Measurements from ENCODE around the gene MAP3K9.
A peak's percentile ranks its signal among the peaks of the same experiment; 100 is the strongest.
"Not testable (repeated sequence)": the region's sequence is repeated elsewhere in the genome, so short reads cannot be mapped to it uniquely, and the experiment has no call there.

Gene MAP3K9

DNA sequence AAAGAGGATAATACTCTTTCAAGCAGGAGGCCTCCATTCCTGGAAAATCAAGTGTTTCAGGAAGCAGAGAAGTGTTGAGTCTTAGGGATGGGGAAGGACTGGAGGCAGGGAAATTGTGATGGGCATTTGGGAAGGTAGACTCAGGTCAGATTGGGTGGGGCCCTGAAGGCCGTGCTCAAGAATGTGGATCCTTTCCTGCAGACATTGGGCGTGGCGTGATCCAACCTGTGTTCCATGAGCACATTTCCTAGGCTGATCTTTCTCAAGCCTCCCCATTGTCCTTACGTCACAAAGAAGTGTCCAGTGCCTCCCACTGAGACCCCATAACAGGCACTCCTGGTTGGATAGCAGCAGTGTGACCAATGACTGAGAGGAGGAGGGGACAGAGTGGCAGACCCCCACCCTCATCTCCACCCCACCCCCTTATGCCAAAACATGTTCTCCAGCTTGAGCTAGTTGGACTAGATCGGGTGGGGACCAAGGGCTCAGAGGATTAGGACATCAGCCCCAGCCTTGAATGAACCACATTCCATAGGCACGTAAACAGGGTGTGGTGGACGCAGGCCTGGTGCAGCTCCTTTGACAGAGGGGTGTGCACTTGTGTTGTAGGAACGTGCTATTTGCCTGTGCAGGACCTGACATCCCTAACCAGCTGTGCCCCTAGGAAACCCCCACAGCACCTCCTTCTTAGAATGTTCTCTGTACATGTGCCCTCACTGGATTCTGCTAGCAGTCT, 90.8 kb downstream of the MAP3K9 start:
- no peak for DNase-seq

DNA sequence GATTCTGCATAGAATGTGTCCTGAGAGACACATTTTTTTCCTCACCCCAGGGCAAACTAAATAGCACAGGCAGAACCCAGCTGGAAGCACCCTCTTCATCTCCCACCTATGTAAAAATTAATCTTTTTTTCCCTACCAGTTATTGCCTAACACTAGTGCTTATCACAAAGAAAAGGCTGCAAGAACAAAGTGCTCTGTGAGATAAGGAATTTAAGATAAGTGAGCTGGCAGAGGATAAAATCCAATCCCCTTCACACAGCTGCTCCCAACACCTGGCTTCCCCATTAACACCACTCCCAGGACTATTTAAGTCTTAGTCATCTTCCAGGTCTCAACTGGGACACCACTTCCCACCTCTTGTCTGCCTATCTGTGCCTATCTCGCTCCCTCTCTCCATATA, 92.4 kb downstream of the MAP3K9 start:
- no peak for DNase-seq

DNA sequence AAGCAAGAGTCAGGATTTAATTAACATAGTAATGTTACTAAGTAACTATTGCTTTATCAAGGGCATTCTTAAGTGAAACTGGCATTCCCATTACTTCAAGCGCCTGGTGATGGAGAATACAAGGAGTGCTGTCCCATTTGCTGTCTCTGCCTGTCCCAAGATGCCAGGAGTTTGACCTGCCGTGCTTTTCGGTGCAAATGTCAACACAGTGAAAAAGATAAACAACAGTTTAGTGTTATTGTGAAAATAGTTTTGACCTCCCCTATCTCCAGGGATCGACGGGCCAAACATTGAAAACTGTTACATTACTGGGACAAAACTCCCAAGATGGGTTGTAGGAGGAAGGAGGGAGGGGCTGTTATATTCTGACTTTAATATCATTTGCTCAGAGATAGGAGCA, 92.8 kb downstream of the MAP3K9 start:
- DNase-seq: no peak

- DNase-seq: peak; percentile 68
These were observed 95.2 kb downstream of the MAP3K9 start for GRCh38 chr14:70714055-70714550.

GRCh38 chr14:70713511-70713916, 95.8 kb downstream of the MAP3K9 start:
- DNase-seq: no peak

- no peak for DNase-seq
These were observed 96.2 kb downstream of the MAP3K9 start for GRCh38 chr14:70713096-70713495.

GRCh38 chr14:70711451-70711850, 97.9 kb downstream of the MAP3K9 start:
- DNase-seq: no peak

DNA sequence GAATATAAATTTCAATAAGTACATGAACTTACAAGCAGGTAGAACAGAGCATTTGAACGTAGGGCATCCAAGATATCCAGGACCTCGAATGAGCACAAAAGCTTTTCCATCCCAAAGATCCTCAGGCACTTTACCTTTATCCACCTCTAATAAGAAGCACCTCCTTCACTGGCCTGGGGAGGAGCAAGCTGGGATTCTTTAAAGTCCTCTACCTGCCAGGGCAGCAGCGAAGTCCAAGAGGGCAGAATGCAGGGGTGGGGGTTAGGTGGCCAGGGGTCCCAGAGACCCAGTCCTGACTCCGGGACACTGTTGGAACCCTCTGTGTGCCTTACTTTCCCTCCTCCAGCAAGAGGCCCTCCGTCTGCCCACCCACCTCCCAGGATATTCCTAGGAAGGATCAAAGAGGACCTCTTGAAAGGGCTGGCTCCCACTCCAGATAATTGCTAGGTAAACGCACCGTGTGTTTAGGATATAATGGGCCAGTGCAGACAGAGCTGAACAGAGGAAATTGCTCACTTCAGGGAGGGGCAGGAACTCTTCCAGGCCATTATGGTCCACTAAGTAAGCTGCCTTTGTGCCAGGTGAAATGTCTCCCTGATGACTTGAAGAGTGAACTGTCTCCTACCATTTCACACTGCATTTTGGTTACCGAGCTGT, 99.5 kb downstream of the MAP3K9 start:
- DNase-seq: no peak

DNA sequence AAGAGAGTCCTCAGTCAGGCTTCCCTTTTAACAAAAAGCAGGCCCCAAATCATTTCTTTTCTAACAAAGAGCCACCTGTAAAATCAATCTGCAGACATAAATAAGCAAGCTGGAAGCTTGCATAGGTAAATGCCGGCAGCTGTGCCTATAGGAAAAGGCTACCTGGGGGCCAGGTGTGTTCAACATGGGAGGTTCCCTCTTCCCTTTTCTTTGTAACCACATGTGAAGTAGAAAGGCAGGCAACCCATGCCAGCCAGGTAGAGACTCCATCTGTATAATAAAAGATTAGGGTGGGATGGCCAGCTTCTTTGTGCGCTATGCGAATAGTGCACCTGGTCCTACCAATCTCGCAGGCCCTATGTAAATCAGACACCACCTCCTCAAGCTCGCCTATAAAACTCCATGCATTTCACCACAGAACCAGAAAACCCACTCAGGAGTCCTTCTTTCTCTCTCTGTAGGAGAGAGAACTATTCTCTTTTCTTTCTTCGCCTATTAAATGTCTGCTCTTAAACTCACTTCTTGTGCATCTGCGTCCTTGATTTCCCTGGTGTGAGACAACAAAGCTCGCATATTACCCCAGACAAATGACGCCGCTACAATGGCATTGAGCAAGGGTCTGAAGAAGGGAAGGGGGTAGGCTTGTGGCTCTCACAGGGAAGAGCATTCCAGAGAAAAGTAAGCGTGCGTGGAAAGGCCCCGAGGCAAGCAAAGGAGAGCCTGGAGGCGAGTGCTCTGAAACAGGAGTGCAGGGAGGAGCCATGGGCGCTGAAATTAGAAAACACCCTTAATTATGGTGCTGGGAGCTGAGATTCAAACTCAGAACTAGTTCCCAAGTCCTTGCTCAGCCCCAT, 100.4 kb downstream of the MAP3K9 start:
- no peak for DNase-seq

DNA sequence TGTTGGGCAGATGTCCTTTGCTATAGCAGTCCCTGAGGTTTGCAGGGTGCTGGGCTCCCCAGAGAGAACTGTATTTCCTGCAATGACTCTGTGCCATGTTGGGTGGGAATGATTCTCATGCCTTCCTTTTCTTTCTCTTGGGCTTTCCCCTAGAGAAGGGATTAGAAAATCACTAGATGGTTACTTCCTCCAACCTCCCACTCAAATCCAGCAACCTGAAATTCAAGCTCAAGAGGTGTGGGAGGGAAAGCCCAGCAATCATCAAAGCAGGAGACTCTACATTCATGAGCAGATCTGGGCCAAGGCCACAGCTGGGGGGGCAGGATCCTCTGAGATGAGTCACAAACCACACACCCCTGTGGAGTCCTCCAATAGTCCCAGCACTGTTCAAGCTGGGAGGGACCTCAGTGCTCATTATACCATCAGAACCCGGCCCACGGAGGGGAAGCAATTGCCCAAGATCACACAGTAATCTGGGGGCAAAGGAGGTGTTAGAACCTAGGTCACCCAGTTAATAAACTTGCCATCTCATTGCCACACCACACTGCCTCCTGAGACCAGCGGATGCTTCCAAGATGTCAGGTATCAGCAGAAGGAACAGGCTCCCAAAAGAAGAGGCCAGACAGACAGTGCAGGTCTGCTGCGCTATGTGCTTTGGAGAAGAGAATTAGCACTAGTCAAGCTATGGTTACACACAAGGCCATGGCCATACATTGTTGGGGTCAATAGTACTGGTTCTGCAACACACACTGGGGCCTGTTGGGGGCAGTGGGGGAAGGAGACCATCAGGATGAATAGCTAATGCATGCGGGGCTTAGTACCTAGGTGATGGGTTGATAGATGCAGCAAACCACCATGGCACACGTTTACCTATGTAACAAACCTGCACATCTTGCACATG, 101.9 kb downstream of the MAP3K9 start:
- DNase-seq: no peak

DNA sequence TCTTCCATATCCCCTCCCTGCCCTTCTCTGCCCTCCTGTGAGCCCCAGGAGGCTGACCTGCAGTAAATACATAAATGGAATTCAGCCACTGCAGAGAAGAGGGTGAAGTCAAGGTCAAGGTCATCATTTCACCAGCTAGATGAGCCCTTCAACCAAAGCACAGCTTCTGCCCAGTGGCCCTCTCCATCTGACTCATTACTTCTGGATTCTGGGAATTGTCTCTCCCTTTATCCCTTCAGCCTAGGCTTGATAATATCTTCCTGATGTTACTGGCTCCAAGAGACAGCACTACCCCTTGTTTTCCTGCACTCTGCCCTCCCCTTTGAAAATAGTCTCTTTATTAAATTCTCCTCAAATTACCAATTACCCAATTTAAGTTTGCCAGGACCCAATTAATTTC, 103.1 kb downstream of the MAP3K9 start:
- DNase-seq: no peak

- DNase-seq: no peak
These were observed 104.4 kb downstream of the MAP3K9 start for GRCh38 chr14:70704960-70705359.

DNA sequence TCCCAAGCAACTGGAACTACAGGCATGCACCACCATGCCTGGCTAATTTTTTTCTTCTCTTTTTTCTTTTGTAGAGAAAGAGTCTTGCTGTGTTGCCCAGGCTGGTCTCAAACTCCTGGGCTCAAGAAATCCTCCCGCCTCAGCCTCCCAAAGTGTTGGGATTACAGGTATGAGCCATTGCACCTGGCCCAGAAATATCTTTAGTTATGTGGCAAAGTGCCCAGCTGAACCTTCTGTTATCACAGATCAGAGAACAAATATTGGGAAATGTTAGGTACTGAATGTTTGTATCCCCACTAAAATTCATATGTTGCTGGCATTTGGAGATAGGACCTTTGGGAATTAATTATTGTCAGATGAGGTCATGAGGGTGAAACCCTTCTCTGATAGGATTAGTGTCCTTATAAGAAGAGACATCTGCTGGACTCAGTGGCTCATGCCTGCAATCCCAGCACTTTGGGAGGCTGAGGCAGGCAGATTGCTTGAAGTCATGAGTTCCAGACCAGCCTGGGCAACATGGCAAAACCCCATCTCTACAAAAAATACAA, 105.6 kb downstream of the MAP3K9 start:
- not testable (repeated sequence) for DNase-seq

DNA sequence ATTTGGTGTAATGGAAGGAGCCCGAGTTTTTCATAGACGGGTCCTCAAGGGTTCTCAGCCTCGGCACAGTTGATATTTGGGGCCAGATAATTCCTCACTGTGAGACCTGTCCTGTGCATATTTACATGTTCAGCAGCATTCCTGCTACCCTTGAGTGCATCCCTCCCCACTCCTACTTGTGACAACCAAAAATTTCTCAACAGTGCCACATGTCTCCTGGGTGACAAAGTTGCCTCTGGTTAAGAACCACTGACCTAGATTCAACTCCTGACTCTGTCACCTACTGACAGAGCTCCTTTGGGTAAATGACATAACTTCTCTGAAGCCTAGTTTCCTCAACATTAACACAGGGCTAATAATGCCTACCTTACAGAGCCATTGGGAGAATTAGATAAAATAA, 107.2 kb downstream of the MAP3K9 start:
- no peak for DNase-seq

DNA sequence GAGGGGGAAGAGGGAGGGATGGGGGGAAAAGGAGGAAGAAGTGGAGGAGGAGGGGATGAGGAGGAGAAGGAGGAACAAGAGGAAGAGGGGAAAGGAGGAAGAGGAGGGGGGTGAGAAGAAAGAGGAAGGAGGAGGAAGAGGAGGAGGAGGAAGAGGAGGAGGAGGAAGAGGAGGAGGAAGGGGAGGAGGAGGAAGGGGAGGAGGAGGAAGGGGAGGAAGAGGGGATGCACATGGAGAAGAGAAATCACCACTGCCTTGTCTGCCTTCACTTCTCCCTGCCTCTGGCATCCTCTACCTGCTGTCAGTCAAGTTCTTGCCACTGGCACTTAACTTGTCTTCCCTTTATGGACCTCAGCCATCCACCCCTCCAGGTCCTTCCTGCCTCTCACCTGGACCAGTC, 107.7 kb downstream of the MAP3K9 start:
- DNase-seq: no peak

GRCh38 chr14:70700955-70701585, 108.2 kb downstream of the MAP3K9 start:
- no peak for DNase-seq

DNA sequence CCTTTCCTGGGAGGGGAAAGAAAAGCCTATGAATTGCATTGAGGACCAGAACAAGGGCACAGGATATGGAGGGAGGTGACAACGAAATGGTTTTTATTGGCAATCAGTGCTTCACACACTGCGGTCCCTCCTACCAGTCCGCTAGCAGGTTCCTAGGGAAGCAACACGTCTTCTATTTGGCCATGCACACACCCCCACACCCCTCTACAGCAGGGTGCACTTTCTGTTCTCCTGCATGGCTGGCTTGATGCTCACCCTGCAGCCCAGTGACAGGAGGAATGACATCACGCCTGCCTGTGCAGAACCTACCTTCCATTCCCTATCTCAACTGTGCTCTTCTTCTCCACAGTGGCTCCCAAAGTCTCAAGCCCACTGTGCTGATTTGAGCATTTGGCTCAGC, 109.7 kb downstream of the MAP3K9 start:
- DNase-seq: no peak

GRCh38 chr14:70698288-70698687, 111.0 kb downstream of the MAP3K9 start:
- no peak for DNase-seq

DNA sequence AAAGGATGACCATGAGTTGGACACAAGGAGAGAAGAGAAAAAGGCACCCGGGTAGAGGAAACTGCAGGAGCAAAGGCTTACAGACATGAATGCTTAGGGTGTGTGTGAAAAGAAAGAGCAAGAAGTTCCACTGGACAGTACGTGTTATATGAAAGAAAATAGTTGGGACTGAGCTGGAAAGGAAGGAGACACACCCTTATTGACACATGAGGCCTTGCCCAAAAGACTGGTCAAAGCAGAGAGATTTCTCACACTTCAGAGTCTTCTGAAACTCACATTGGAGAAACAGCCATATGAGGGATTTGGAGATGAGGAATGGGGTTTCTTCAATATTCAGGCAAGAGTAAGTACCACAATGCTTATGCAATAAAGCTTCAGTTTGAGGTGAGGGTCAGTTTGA, 111.6 kb downstream of the MAP3K9 start:
- DNase-seq: no peak

- no peak for DNase-seq
These were observed 113.3 kb downstream of the MAP3K9 start for GRCh38 chr14:70696026-70696425.

DNA sequence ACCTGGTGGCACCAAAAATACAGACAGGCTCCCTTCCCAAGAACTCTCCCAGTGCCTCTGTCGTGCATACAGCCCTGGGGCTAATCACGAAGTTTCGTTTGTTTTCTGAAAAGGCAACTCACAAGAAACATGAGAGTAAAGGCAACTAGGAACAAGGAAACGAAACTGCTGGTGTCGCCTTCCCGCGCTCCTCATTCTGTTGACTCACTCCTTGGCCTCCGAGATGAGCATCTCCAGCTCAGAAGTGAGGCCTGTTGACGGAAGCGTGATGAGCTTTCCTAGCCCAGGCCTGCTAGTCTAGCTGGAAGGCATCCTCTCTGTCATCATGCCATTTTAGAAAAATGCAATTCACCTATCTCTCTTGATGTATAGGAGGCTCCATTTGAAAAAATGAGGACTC, 117.1 kb downstream of the MAP3K9 start:
- no peak for DNase-seq

Measured in activated CD8-positive, alpha-beta memory T cell treated with anti-CD3 and anti-CD28 coated beads for 24 hours (primary cell).